Neural cell (in vitro differentiated cells): Measurements from ENCODE around the gene ADCY4. TPM values are rescaled to one million over a fixed set of nuclear protein-coding genes. Genes with fewer than 3 reads are reported as not detected.

Experiments
- H2AFZ ChIP-seq: fragments of 200-600, 300-800 bp; sonication (generic), shearing (Covaris generic); 2 replicates; pipeline ENCODE4 v1.6.0; 2014; ENCODE audit warnings: low read depth, mild to moderate bottlenecking, antibody characterized with exemption, low read length, moderate library complexity
- H3F3A ChIP-seq: fragments of 200-600 bp; shearing (Covaris generic); 2 replicates; pipeline ENCODE4 v1.6.1; 2016; ENCODE audit warnings: mild to moderate bottlenecking, moderate library complexity, mixed read lengths, antibody characterized with exemption, low read length; ENCODE audit not compliant: insufficient read depth, poor library complexity, severe bottlenecking
- H3K27ac ChIP-seq: fragments of 200-600, 300-800 bp; sonication (generic), shearing (Covaris generic); 2 replicates; pipeline ENCODE4 v1.5.1; 2014; ENCODE audit warnings: mild to moderate bottlenecking, low read length, moderate library complexity
- H3K27me3 ChIP-seq: fragments of 300-800, 200-600 bp; sonication (generic), shearing (Covaris generic); 2 replicates; pipeline ENCODE4 v1.6.0; 2014; ENCODE audit warnings: mild to moderate bottlenecking, low read depth, low read length, moderate library complexity; ENCODE audit not compliant: insufficient read depth
- H3K36me3 ChIP-seq: fragments of 300-800, 200-600 bp; sonication (generic), shearing (Covaris generic); 2 replicates; pipeline ENCODE4 v1.5.1; 2014; ENCODE audit warnings: mild to moderate bottlenecking, antibody characterized with exemption, low read length, moderate library complexity; ENCODE audit not compliant: insufficient read depth
- H3K4me2 ChIP-seq: fragments of 300-800, 200-600 bp; sonication (generic), shearing (Covaris generic); 2 replicates; pipeline ENCODE4 v1.6.0; 2014; ENCODE audit warnings: mild to moderate bottlenecking, low read length
- H3K4me3 ChIP-seq: fragments of 300-800, 200-600 bp; sonication (generic), shearing (Covaris generic); 2 replicates; pipeline ENCODE4 v1.5.1; 2014; ENCODE audit warnings: mild to moderate bottlenecking, low read length, moderate library complexity
- H3K79me2 ChIP-seq: fragments of 200-600 bp; shearing (Covaris generic); replicated peaks from 2 replicates; pipeline ENCODE4 v1.6.0; 2014; ENCODE audit warnings: mild to moderate bottlenecking, low read length, moderate library complexity; ENCODE audit not compliant: insufficient read depth
- H3K9ac ChIP-seq: fragments of 300-800, 200-600 bp; sonication (generic), shearing (Covaris generic); 2 replicates; pipeline ENCODE4 v1.6.1; 2016; ENCODE audit warnings: mild to moderate bottlenecking, low read length, mixed read lengths
- H3K9me2 ChIP-seq: fragments of 200-600 bp; shearing (Covaris generic); 2 replicates; pipeline ENCODE4 v1.6.1; 2016; ENCODE audit warnings: mild to moderate bottlenecking, low read length, mixed read lengths; ENCODE audit not compliant: insufficient read depth
- H3K9me3 ChIP-seq: fragments of 200-600, 300-800 bp; sonication (generic), shearing (Covaris generic); 2 replicates; pipeline ENCODE4 v1.6.1; 2016; ENCODE audit warnings: mild to moderate bottlenecking, mixed run types, low read length, moderate library complexity, mixed read lengths
- H4K20me1 ChIP-seq: fragments of 200-600 bp; shearing (Covaris generic); 2 replicates; pipeline ENCODE4 v1.6.1; 2016; ENCODE audit warnings: mild to moderate bottlenecking, mixed run types; ENCODE audit not compliant: insufficient read depth
- CTCF ChIP-seq: fragments of 450-650 bp; IDR thresholded peaks from 2 replicates; pipeline ENCODE4 v1.5.1; 2014; ENCODE audit warnings: antibody characterized with exemption, mild to moderate bottlenecking, moderate library complexity; ENCODE audit not compliant: poor library complexity, severe bottlenecking
- EP300 ChIP-seq: fragments of 450-650 bp; conservative IDR thresholded peaks from 2 replicates; pipeline ENCODE4 v1.6.1; 2014; ENCODE audit warnings: antibody characterized with exemption, mild to moderate bottlenecking, moderate library complexity; ENCODE audit not compliant: poor library complexity, severe bottlenecking
- EZH2 ChIP-seq: fragments of 200-600, 300-800 bp; shearing (Covaris generic), sonication (generic); IDR thresholded peaks from 2 replicates; pipeline ENCODE4 v1.6.1; 2014; ENCODE audit warnings: antibody characterized with exemption, low read length, borderline replicate concordance, mild to moderate bottlenecking; ENCODE audit not compliant: insufficient read depth, poor library complexity, severe bottlenecking
- MXI1 ChIP-seq: fragments of 450-650 bp; conservative IDR thresholded peaks from 2 replicates; pipeline ENCODE4 v1.6.1; 2014; ENCODE audit warnings: antibody characterized with exemption, mild to moderate bottlenecking; ENCODE audit not compliant: poor library complexity, severe bottlenecking
- POLR2AphosphoS5 ChIP-seq: IDR thresholded peaks from 2 replicates; pipeline ENCODE4 v1.6.1; 2012
- RAD21 ChIP-seq: fragments of 450-650 bp; conservative IDR thresholded peaks from 2 replicates; pipeline ENCODE4 v1.6.1; 2014; ENCODE audit warnings: antibody characterized with exemption, mild to moderate bottlenecking, moderate library complexity
- REST ChIP-seq: IDR thresholded peaks from 2 replicates; pipeline ENCODE4 v1.6.1; 2012; ENCODE audit warnings: borderline replicate concordance
- SMC3 ChIP-seq: fragments of 450-650 bp; conservative IDR thresholded peaks from 2 replicates; pipeline ENCODE4 v1.6.1; 2014; ENCODE audit warnings: antibody characterized with exemption, mild to moderate bottlenecking, moderate library complexity; ENCODE audit not compliant: poor library complexity
- TAF1 ChIP-seq: IDR thresholded peaks from 2 replicates; pipeline ENCODE4 v1.6.1; 2012; ENCODE audit warnings: low read depth
- polyA plus RNA-seq: library from polyadenylated mRNA; depleted of rRNA; stranded (reverse); fragments of >200 nt; gene quantifications from 2 replicates; pipeline ENCODE4 v1.2.3, GENCODE V29; 2014

ADCY4 gene
- polyA plus RNA-seq, 1 donor from 2014 or later: not detected

GRCh38 chr14:24321212-24321975, 13.5 kb downstream of the ADCY4 start:
- Histone ChIP-seq H3K9me2 (no peaks in the 10 kb centered on the region), H3K79me2 (no peaks in the 10 kb centered on the region), H3K27me3 (peaks cover 8% of the 10 kb centered on the region), H3K9ac (no peak overlapping the region), H3K27ac (no peak overlapping the region), H4K20me1 (no peaks in the 10 kb centered on the region), H2AFZ (no peak overlapping the region), H3K9me3 (no peaks in the 10 kb centered on the region), H3K4me2 (no peak overlapping the region), H3K4me3 (no peak overlapping the region), H3F3A (no peaks in the 10 kb centered on the region), H3K36me3 (no peaks in the 10 kb centered on the region)
- TF ChIP-seq TAF1: no peak
- TF ChIP-seq REST: no peak
- no peak for TF ChIP-seq EP300

- no peak overlapping the region for H3K4me3 ChIP-seq
- no peak overlapping the region for H3K27ac ChIP-seq
- H2AFZ ChIP-seq: no peak overlapping the region
- no peaks in the 10 kb centered on the region for H3K9me3 ChIP-seq
- no peaks in the 10 kb centered on the region for H3F3A ChIP-seq
- no peak overlapping the region for H3K4me2 ChIP-seq
- H3K36me3 ChIP-seq: no peaks in the 10 kb centered on the region
- TF ChIP-seq CTCF: no peak
- TF ChIP-seq RAD21: no peak
- no peaks in the 10 kb centered on the region for H4K20me1 ChIP-seq
- H3K27me3 ChIP-seq: peaks cover 8% of the 10 kb centered on the region
- no peak overlapping the region for H3K9ac ChIP-seq
- H3K79me2 ChIP-seq: no peaks in the 10 kb centered on the region
- no peaks in the 10 kb centered on the region for H3K9me2 ChIP-seq
These were observed 17.5 kb downstream of the ADCY4 start for GRCh38 chr14:24317141-24317928.

GRCh38 chr14:24316597-24316950, 18.3 kb downstream of the ADCY4 start:
- TF ChIP-seq EZH2 (no peak), MXI1 (no peak), SMC3 (no peak), TAF1 (no peak), RAD21 (no peak), CTCF (no peak), EP300 (no peak), REST (no peak), POLR2AphosphoS5 (no peak)
- H3F3A ChIP-seq: no peaks in the 10 kb centered on the region
- peaks cover 8% of the 10 kb centered on the region for H3K27me3 ChIP-seq
- no peaks in the 10 kb centered on the region for H3K36me3 ChIP-seq
- no peaks in the 10 kb centered on the region for H3K9me3 ChIP-seq
- no peaks in the 10 kb centered on the region for H3K79me2 ChIP-seq
- H3K9me2 ChIP-seq: no peaks in the 10 kb centered on the region
- H2AFZ ChIP-seq: no peak overlapping the region
- no peak overlapping the region for H3K4me2 ChIP-seq
- no peaks in the 10 kb centered on the region for H4K20me1 ChIP-seq
- no peak overlapping the region for H3K27ac ChIP-seq
- H3K9ac ChIP-seq: no peak overlapping the region
- no peak overlapping the region for H3K4me3 ChIP-seq
